Activated T-helper 1 cell treated with Interleukin-2 at 50 U/mL for 16 hours (primary cell): Measurements from ENCODE around the gene SIGLEC12.
A peak's percentile ranks its signal among the peaks of the same experiment; 100 is the strongest.
"Not testable (repeated sequence)": the region's sequence is repeated elsewhere in the genome, so short reads cannot be mapped to it uniquely, and the experiment has no call there.

Experiments used
- DNase-seq: peaks from one replicate; pipeline ENCODE4 v3.0.0-alpha.2; 2020; ENCODE audit warnings: low read depth

SIGLEC12 gene

DNA sequence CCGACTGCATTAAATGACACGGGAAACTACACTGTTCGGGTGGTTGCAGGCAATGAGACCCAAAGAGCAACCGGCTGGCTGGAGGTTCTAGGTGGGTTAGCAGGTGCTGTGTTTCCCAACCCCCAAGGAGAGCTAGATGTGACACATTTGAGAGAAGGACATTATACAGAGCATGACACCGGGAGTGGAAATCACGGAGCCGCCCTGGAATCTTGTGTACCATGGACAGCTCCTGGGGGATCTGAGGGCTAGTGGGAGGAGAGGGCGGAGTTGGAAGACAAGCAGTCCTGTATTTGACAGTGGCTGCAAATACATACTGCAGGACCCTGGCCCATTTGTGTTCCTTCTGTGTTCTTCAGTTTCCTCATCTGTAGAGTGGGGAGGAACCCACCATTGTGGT, 21.0 kb downstream of the SIGLEC12 start:
- no peak for DNase-seq

DNA sequence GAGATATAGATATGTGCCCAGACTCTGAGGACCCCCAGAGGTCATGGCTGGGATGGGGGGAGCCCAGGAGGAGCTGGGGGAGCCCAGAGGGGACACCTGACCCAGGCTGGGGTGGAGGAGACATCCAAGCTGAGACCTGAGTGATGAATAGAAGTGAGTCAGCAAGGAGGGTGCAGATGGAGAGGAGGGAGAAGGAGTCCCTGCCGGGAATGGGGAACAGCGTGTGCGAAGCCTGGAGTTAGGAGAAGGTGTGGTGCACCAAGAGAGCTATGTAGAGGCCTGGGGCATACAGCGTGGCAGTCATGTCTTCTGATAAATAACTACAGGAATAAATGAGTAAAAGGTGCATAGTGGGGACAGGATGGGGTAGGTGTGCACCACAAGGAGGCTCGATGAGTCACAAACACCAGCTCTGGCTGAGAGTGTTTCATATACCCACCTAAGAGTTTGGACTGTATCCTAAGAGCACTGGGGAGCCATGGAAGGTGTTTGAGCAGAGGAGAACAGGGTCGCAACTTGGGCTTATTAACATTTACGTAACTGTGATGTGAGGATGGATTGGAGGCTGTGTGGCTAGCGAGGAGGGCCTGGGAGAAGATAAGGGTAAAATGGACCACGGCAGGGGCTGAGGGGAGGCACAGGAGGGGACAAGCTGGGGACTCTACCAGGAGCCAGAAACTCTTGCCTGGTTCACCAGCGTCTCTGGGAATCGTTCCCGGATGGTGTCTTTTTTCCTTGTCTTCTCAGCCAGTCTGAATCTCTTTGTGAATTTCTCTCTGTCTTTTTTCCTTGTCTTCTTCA, 21.9 kb downstream of the SIGLEC12 start:
- DNase-seq, result no peak

DNA sequence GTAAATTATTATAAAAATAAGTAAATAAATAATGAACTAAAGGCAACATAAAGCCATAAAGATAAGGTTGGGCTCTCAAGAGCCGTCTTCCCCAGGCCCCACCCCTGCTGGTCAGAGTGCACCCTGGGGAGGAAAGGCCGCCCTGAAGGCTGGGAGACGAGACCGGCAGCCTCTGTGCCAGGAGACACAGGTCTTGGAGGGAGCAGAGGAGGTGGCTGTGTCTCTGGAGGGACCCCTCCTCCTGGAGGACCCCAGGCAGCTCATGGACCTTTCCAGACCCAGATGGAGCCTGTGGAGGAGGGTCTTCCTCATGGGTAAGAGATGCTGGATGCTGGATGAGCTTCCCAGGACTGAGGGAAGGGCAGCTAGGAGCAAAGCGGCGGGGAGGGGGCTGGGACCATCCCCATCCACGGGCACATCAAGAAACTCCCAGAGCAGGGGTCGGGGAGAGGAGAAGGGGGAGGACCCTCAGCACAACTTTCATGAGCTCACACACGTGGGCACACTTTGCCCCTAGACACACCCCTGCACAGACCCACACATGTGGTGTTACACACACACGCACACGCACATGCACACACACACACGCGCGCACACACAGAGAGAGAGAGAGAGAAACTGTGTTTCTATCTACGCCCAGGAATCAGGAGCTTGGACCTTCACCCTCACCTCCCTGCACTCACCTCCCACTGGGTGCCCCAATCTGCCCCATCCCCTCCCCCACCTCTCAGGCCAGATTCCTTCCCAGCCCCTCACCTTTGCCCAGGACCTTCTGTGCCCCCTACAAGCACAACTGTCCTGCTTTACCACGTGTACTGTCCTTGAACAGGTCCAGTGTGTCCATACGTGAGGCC, 23.0 kb downstream of the SIGLEC12 start, which contains the start of gene CEACAM18:
Gene CEACAM18, plus strand, starts transcription at position 159 of the 854 bp plus-strand sequence.
- DNase-seq, result no peak

DNA sequence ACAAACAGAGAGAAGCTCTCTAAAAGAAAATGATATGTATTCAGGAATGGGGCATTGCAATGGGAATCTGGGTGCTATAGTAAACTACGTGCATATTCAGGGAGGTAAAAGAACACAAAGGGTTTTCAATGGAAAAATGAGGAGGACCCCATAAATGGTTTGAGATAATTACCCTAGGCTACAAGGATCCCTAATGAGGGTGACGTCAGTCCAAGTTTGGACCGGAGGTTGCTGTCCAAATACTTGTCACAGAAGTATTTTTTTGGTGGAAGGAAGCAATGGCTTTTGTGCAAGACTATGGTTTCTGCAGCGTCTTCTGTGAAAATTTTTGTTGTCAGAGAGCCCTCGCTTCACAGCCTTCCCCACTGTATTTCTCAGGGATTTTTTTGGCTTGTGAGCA, 24.3 kb downstream of the SIGLEC12 start:
- no peak for DNase-seq

DNA sequence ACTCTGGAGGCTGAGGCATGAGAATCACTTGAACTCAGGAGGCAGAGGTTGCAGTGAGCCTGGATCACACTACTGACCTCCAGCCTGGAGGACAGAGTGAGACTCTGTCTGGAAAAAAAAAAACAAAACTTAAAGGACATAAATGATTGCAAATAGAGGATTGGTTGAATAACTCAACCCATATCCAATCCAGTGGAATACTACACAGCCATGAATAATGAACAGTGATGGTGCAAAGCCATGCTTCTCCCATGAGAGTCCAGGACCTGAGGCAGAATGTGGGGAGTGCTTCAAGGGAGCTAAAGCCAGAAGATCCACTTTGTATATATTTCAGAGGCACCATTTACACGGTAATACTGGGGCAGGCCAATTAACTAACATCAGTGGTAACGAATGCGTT, 25.4 kb downstream of the SIGLEC12 start:
- no peak for DNase-seq

DNA sequence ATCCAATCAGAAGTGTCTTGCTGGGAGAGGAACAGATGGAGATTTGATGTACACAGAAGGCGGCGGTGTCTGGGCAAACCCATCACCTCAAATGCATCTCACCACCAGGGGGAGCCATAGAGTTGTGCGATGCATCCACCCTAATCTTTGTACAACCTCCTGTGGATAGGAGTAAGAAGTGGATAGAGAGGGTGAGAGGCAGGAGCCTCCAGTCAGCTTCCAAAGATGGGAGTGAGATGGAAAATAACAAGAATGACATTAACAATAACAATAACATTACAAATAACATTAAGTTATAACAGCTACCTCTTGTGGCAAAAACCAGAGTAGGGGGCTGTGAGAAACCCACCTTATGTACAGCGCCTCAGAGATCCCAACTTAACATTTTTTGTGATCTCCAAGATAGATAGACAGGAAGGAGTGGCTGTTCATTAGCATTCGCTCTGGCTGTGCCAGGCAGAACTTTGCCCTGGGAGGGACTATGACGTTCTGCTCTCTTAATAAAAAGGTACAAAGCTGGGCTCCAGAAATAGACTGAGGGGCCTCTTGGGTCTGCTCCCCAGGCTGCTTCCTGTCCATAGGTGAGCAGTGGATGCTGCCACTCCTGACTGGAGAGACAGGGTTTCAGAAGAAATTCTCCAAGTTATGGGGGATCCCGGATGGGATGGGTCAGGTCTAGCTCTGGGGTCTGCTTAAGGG, 28.4 kb downstream of the SIGLEC12 start:
- peak; percentile 59 for DNase-seq

DNA sequence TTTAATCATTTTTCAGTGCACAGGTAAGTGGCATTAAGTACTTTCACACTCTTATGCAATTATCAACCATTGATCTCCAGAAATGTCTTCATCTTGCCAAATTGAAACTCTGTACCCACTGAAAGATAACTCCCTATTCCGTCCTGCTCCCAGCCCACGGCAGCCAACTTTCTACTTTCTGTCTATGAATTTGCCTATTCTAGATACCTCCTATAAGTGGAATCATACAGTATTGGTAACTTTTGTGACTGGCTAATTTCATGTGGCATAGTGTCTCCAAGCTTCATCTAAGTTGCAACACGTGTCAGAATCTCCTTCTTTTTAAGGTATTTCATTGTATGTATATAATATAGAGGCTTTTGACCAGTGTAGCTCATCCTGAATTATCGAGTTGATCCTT, 29.0 kb downstream of the SIGLEC12 start:
- no peak for DNase-seq

DNA sequence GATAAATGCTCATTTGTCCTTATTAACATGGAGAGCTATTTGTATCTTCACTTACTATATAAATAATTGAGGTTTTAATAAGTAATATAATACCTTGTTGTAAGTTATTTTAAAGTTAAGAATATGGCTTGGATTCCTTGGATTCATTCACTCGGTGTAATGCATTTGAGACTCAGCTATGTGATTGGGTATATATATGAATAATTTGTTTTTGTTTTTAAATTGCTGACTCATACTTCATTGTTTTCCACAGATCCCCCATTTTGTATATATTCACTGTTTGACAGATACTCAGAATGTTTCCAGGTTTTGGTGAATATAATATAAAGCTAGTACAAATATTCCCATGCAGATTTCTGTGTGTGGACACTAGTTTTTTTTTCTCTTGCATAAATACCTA, 30.1 kb downstream of the SIGLEC12 start:
- no peak for DNase-seq

DNA sequence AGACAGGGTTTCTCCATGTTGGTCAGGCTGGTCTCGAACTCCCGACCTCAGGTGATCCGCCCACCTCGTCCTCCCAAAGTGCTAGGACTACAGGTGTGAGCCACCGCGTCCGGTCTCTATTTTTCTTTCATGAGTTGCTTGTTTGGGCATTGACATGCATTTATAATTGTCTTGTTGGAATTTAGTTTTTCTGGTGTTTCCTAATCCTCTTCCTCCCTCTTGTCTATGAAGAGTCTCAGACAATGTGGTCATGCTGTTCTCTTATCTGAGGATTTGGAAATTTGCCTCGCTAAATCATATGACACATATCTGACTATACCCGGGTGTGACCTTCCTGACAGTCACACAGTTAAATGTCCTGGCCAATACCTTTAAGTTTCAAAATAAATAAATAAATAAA, 30.6 kb downstream of the SIGLEC12 start:
- DNase-seq, result no peak

DNA sequence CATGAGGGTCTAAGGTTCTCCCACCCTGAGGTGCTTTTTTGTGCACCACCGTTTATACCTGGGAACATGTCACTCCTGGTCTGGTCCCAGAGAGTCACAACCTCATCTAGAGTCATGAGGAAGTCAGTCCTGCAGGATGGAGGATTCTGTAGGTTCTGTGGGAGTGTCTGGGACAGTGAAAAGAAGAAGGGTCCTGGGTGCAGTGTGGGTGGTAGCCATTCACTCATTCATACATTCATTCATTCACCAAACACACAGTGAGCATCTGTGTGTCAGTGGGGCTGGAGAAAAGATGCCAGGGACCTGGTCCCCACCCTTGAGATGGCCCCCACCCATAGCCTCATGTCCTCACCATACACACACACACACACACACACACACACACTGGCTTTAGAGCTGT, 32.0 kb downstream of the SIGLEC12 start:
- no peak for DNase-seq

DNA sequence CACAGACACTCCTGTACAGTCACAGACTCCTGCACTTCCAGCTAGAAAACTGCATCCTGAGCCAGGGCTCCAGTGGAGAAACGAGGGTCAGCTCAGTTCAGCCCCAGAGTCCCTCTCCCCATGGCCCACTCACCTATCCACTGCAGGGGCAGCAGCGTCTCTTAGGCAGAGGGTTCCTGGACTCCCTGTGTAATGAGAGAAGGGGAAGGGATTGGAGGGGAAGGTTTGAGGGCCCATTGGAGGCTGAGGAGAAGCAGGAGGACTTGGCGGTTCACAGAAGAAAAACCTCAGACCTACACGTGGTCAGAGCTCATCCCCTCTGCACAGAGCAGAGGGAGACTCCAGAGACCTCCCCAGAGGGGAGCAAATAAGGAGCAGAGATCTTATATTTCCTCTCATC, 32.4 kb downstream of the SIGLEC12 start:
- DNase-seq, result no peak

DNA sequence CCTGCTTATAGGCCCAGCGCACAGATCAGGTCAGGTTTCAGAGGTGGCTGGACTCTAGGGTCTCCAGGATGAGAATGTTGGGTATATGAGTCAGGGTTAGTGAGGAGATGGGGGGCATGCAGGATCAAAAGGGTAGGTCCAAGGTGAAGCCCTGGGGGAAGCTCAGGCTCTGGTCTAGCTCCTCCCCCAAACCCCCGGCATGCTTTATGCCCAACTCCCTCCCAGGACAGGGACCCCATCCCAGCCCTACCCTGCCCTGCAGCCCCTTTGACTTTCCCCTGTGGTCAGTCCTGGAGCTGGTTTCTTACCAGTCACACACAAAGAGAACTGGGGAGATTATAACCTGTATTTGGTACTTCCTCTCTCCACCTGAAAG, 33.1 kb downstream of the SIGLEC12 start:
- DNase-seq, result no peak

DNA sequence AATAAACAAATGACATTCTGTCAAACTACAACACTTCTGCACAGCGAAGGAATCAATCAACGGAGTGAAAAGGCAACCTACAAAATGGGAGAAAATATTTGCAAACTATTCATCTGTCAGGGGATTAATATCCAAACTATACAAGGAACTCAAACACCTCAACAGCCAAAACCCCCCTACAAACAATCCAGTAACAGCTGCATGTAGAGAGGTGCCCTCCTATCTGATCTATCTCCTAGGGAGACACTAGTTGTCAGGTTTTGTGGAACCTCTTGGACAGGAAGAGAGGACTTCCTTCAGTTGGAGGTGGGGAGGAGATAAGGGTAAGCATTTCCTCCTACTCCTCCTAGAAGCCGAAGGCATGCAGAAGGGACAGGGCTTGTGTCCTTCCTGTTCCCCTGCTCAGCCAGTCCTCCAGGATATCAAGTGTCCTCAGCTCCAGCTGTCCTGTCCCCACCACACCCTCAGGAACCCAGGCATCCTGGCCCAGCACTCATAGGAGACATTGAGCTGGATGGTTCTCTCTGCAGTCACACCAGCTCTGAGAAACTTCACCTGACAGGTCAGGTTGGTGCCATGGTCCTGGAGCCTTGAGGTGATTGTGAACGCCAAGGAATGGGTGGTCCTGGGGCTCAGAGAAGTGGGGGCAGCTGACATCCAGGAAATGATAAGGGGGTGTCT, 33.6 kb downstream of the SIGLEC12 start:
- DNase-seq, result no peak

DNA sequence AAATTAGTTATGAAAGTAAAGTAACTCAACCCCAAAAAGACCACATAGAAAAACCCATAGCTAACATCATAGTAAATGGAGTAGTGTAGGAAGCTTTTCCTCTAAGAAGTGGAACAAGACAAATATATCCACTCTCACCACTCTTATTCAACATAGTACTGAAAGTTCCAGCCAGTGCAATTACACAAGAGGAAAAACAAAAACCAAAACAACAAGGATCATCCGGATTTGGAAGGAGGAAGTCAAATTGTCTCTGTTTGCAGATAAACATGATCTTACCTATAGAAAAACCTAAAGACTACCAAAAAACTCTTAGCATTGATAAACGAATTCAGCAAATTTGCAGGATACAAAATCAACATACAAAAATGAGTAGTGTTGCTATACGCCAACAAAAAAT, 34.9 kb downstream of the SIGLEC12 start:
- DNase-seq, result no peak

DNA sequence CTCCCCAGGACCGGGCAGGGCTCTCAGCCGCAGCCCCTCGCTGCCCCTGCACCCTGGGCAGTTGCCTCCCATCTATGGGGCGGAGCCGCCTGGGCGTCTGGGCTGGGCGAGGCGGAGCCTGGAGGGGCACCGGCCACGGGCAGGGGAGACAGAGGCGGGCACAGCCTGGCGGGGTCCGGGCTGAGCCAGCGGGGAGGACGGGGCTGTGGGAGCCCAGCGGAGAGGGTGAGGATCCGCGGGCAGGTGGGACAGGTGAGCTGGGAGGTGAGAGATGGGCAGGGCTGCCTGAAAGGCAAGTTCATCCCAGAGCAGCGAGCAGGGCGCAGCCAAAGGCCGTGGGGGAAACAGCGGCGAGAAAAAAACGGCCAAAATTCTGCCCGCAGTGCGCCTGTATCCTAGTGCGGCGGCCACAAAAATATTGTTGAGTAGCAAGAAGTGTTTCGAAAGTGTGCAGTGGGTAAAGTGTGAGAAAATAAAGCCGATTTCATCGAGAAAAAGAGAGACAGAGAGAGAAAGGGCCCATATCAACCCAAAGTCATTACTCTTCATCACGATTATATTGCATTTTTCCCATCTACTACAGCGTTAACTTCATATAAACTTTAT, 37.5 kb downstream of the SIGLEC12 start:
- DNase-seq, result not testable (repeated sequence)

DNA sequence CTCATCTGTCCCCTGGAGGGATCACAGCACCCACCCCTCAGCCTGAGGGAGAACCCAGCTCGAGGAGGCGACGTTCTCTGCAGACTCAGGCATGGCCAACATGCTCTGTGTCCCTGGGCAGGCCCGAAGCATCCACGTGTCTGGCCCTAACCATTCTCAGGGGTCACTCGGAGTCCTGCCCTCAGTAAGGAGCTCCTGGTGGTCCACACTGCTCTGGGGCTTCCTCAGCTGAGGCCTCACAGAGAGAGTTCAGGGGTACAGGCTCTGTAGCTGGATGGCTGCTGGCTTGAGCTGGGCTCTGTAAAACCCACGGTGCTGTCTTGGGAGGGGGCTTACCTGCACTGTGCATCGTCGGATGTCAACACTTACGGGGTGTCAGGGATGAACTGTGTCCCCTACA, 38.9 kb downstream of the SIGLEC12 start:
- no peak for DNase-seq

DNA sequence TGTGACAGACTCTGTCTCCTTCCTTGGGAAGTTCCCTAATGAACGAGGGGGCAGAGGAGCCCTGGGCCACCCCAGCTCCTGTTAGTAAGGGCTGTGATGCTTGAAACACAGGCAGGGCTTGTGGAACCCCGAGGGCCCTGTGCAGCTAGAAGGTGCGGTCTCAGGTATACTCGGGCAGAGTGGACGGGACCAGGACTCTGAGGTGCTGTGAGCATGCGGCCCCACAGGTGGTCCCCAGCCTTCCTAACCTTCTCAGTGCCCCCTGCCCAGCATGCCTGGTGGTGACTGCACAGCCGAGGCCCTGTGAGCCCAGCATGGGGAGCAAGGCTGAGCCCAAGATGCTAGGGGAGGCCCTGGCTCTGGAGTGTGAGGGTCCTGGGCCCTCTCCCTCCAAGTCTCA, 39.3 kb downstream of the SIGLEC12 start:
- no peak for DNase-seq

DNA sequence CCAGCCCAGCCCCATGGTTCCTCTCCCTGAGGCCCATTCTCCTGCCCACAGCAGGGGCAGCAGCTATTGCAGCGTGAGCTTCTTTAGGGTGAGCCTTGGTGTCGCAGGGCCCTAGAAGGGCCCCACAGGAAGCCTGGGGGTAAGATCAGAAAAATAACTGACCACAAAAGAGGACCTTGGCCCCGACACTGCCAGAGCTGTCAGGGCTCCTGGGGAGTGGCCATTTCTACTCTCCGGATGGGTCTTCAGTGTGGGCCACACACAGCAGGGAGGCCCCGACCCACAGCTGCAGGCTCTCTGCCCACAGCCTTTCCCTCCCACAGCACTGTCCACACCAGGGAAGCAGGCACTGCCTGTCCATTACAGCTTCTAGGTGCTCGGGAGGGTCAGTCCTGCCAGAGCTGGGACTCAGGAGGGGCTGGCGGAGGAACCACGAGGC, 39.9 kb downstream of the SIGLEC12 start:
- DNase-seq, result no peak

DNA sequence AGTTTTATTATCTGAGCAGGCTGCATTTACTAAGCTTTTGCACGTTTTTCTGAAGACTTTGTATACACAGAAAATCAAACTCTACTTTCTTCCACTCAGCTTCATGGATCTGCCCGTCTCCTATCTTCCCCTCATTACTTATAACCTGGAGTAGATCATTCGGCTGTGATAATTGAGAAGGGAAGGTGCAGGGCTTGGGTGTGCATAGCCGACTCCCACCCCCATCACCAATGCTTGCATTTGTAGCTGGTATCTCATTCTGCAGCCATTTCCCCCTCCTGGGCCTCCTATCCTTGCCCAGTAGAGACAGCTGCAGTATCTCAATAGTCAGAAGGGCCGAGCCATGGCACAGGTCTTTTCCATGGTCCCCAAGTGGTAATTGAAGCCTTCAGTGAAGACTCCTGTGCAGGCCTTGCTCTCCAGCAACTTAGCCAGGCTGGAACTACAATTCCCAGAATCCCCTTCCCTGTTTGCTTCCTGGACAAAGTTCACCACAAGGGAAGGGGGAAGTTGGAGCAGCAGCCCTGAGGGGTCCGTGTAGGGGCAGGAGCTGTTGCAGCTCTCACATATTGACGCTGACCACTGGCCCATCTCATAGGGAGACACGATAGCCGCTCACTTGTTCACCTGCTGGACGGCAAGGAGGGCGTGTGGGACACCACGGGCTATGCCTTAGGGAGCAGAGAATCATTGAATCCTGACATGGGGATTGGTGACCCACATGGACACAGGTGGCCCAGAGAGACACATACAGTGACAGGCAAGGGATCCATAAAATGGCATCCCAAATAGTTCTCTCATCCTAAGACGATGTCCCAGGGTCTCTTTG, 41.2 kb downstream of the SIGLEC12 start:
- no peak for DNase-seq

DNA sequence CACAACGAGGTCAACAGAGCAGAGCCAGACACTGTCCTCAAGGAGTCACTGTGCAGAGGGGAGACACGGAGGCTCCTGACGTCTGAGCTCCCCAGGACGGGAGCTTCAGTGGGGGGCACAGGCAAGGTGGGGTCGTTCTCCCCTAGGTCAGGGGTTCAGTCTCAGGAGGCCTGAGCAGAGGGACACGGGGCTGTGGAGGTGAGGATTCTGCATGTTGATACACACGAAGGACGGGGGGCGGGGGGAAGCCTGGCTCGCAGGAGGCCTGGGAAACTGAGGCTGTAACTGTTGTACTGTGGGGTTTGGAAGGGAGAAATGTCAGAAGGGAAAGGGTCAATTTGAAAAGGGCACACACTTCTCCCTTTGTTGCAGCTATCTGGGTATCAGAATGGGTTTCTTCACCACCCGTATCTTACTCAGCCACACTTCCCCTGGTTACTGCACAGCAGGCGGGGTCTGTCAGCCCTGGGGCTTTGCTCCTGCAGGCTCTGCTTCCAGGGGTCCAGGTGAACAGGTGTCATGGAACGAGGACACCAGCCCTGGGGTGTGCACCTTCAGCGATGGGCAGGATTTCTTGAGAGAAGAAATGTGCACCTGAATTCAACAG, 42.6 kb downstream of the SIGLEC12 start:
- no peak for DNase-seq
